HG02763 (cell line): ENCODE data around the gene MAP2K6.

Source experiments
- ATAC-seq: cut with Tn5 transposase; IDR thresholded peaks from one replicate; pipeline ENCODE4 v1.9.1; 2021; ENCODE audit warnings: mild to moderate bottlenecking, moderate library complexity; ENCODE audit not compliant: unreplicated experiment

Gene MAP2K6

DNA sequence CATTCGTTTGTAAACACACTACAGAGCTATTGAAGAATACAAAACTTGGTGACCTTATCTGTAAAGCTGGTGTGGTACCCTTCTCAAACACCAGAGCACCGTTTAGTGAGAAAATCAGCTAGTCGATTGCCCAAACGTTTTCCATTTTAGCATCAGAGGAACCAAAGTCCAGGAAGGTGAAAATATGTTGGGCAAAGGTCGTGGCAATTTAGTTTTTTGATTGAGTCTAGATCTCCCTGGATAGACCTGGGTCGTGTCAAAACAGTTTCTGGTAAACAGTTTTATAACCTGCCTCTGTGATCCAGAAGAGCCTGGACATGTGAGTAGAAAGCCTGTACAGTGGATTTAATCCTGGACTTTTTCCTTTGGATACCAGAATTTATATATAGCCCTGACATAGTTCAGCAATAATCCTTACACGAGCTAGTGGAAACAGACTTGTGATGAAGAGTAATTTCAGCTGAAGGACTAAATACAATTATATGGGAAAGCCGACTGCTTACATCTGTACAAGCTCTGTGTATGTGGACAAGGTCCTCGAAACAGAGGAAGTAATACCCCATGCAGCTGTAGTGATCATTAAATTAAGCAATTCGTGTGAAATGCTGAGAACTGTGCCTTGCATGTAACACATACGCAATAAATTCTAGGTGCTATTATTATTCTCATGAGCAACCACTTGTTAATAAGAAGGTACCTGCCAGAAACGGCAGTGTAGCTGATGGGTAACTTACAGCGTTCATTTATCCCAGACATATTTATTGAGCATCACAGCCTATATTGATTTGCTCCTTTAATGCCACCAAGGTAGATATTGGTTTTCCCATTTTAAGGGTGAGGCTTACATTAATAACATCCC is 72.5 kb downstream of the MAP2K6 start:
- no peak for ATAC-seq

DNA sequence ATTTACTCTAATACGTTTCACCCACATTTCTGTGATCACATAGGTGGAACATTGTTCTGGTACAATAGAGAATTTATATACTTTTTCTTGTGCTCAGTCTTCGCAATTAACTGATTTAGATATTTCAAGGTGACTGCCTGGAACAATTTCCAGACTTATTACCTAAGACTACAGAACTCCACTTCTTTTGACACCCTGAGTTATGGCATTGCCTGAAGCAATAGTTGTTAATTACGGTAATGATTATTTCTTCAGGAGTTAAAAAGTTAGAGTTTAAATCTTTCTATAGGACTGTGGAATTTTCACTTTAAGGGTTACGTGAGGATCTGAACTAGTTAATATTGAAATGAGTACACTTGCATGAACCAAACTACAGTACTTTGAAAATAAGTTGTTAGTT is 74.8 kb downstream of the MAP2K6 start:
- no peak for ATAC-seq

DNA sequence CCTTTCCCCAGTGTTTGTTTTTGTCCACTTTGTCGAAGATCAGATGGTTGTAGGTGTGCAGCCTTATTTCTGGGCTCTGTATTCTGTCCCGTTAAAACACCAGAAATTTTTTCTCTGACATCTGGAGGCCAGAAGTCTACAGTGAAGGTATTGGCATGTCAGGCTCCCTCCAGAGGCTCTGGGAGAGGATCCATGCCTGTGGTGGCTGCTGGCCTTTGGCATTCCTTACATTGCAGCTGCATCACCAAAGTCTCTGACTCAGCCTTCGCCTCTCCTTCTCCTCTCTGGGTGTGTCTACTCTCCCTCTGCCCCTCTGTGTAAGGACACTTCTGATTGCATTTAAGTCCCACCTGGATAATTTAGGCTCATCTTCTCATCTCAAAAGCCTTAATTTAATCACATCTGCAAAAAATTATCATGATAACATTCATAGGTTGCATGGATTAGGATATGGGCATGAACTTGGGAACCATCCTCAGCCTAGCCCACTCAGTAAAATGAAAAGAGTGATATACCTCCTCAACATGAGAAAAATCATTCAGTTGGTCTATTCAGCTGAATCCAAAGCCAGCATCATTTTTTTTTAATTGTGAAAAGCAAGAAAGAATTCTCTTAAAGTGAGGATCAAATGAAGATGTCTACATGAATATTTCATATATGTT is 78.0 kb downstream of the MAP2K6 start:
- no peak for ATAC-seq

DNA sequence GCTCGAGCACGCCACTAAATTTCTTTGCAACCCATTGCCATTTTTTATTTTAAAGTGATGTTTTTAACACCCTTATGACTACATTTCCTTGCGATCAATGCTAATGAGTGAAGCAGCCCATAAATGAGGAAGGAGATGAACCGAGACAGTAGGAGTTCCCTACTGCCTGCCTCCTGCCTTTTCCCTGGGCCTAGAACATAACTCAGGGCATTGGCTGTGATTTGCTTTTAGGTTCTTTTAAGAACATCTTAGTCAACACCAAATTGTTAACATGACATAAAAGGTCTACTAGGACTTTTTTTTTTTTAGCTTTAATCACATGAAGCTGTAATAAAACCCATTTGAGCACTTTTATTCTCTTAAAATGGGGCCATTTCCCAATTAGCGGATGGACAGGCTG is 81.3 kb downstream of the MAP2K6 start:
- ATAC-seq: no peak

DNA sequence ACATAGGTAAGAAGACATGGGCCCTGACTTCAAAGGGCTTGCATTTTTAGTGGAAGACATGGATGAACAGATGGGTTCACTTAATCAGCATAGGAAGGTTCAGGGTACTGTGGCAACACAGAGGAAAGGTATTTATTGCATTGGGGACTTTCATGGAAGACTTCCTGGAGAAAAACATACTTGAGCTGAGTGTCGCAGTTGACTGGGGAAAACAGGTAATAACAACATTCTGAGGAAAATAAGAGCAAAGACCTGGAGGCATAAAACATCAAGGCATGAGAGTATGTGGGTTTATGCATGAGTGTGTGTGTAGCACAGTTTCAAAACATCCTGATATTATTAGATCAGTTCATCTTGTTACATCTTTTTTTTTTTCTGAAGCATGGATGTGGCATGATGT is 82.7 kb downstream of the MAP2K6 start:
- no peak for ATAC-seq

DNA sequence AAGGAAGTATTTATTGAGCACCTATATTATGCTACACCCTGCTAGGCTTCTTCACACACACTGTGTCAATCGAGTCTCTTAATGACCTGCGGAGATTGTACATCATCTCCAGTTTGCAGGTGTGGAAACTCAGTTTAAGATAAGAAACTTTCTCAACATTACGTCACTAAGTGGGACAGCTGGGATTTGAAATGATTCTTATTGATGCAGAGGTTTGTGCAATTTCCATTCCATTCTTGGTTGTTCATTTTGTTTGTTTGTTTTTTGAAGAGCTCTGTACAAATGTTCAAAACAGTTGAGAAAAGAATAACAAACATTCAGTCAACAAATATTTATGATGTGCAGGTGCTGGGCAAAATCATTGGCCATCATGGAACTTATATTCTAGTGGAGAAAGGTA is 84.8 kb downstream of the MAP2K6 start:
- no peak for ATAC-seq

DNA sequence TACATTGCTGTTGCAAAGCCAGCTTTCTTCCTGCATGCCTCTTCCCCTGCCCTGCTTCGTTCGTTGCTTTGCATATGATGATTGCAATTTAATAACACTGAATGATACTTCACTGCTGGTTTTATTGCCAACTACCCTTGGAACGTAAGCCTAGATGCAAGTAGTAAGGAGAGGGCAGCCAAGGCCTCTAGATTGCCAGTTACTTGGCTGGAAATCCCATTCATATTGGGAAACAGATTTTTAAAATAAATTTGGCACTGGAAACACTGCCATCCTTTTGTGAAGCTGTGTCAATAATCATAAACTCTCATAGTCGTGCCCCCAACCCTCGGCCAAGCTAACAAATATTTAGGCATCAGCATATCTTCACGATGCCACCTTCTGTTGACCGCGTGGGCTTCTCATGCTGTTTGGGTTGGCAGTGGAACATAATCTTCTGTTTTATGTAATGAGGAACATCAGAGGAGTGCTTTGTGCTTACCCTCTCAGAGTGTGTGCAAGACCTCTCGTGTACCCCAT is 86.5 kb downstream of the MAP2K6 start:
- no peak for ATAC-seq

DNA sequence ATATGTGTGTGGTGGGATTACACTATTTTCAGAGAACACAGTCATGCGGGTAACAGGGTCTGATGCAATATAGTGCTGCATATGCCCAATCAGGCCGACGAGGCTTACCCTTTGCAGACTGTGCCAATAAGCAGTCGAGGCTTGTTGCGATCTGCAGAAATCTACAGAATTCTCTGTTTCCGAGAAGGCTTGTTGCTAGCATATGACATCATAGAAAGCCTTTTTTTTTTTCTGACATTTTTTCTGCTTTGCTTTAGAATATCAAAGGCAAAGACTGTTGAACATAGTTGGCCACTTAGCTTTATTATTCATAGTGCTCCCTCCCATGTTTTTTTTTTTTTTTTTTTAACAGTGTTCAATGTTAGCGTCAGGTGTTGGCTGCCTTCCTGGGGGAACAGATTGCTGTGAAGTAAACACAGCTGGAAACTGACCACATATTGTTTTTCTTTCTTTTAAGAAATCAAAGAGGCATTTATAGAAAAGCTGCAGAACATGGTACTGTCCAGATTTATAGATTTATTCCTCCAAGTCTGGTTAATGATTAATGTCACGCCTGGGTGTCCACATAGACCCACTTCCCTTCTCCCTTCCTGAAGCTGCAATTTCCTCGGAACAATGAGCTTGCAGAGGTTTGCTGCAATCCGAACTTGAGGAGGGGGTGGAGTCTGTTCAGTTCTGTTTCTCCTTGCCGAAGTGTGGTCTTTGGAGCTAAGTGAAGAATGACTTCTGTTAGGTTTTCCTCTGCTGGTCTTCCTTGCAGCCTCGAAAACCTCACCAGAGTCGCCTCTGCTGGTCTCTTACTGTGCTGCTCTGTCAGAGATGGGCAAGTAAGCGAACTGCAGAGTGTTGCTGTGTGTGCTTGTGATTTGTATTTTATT is 87.3 kb downstream of the MAP2K6 start:
- ATAC-seq: no peak

DNA sequence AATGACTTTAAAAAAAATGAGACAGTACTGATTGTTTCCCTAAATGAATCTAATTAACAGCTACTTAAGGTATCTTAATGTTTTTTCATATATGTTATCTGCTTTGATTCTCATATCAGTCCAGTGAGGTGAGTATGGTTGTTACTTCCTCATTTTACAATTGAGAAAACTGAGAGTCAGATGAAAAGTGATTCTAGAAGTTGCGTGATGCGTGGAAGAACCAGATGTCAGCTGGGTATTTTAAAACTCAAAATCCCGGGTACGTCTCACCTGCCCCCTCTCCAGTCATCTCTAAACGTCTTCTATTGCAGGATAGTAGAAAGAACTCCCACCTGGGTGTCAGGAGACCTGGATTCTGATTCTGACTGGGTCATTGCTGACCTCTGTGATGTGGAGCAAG is 89.2 kb downstream of the MAP2K6 start:
- ATAC-seq: peak; percentile 82

DNA sequence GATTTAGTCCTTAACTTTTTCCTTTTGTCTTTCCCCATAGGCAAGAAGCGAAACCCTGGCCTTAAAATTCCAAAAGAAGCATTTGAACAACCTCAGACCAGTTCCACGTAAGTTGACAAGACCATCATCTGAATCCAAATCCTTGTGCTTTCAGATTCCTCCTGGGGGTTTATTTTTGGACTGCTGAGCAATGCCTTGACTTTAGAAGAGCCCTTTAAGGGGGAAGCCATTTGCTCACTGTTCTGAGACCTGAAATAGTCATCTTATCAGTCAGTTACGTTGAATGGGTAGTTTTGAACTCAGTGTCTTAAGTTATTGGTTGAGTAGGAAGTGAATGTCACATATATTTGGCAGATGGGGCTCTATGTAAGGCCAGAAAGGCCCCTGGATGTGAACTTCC is 91.2 kb downstream of the MAP2K6 start:
- no peak for ATAC-seq

DNA sequence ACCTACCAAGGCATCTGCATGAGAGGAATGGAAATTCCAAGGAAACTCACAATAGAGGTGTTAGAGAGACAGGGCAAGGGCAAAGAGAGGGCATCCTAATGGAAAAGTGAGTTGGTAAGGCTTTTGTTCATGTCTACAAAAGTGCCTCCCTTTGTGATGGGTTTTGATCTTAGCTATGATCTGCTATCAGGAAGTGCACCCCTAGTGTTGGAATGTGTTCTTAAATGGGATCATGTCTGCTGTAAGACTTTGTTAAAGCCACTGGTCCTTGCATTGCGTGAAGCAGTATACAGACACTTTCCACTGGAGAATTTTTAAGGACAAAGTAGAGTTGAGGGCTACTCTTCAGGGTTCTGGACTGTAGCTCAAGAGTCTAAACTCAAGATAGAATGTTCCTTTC is 92.0 kb downstream of the MAP2K6 start:
- ATAC-seq: no peak

DNA sequence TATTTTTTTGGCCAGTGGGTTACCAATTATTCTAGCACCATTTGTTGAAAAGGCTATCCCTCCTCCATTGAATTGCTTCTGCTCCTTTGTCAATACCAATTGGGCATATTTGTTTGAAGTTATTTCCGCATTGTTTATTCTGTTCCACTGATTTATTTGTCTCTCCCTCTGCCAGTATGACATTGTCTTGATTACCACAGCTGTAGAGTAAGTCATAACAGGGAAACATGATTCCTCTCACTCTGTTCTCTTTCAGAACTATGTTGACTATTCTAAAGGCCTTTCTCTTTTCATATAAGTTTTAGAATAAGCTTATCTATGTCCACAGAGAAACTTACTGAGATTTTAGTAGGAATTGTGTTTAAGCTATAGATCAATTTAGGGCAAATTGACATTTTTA is 94.3 kb downstream of the MAP2K6 start:
- ATAC-seq: no peak

DNA sequence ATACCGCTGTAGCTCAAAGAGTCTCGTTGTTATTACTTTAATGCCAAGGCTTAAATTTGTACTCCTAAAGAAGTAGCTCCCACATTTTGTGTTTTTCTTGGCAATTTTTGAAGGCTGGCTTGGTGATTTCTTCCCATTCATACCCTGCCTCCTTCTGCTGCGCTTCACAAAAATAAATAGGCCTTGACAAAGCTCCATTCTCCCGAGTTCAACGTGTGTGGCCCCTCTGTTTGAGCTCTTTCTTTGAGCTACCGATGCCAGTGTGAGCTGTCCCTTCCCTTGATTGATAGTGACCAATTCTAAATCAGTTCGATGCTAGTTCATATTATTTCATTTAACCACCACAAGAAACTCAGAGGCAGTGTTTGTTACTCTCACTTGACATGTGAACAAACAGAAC is 96.8 kb downstream of the MAP2K6 start:
- no peak for ATAC-seq

DNA sequence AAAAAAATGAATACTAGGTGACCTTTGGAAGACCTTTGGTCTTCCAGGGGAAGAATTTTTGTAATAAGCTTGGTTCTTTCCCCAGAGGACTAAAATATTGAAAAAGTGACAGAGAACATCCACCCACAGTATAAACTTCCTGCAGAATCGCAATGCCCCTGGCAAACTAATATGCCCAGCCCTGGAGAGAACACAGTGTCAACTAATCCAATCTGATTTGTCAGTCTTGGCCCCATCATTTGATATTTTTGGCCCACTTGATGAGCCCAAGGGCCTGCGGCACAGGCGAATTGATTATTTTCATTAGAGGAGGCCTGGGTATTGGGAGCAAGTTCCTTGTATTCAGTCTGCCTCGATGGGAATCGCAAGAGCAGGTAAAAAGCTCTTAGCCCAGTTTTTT is 98.4 kb downstream of the MAP2K6 start:
- no peak for ATAC-seq

DNA sequence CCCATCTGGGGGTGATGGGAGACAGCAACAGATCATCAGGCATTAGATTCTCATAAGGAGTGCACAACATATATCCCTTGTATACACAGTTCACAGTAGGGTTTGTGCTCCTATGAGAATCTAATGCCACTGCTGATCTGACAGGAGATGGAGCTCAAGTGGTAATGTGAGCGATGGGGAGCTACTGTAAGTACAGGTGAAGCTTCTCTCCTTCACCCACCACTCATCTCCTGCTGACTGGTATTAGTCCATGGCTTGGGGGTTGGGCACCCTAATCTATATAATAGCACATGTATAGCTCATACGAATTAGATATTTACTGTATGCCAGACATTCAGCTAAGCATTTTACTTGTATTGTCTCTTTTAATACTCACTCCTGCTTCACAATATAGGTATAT is 101.7 kb downstream of the MAP2K6 start:
- ATAC-seq: no peak

DNA sequence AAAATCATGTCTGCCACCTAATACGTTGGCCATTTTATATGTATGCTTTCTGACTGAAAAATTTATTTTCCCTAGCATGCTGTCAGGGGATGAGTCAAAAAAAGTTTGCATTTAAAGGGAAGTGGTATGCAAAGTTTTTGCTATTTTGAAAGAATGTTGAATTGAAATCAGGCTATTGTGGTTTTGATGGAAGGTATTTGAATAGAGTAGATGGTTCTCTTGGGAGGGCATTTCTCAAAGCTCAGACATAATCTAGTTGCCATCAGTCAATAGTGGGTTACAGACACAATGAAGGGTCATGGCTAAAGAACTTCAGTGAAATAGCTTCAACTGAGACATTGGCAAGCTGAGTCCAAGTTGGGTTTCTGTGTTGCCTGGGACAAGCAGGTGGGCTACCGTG is 102.4 kb downstream of the MAP2K6 start:
- peak; percentile 91 for ATAC-seq

DNA sequence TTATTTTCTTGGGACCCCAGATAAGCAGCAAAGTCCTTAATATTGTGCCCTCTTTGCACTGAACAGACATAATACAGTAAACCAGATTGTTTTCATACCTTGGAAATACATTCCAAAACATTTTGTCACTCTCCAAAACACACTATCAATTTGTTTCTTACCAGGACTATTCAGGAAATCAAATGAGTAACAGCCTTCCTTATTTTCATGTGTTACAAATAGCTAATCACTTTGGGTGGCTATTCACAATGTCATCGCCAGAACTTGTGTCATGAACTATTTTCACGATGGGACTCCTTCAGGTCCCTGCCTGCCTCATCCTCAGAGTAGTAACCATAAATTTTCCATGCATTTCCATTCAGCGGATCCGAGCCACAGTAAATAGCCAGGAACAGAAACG is 104.5 kb downstream of the MAP2K6 start:
- no peak for ATAC-seq

DNA sequence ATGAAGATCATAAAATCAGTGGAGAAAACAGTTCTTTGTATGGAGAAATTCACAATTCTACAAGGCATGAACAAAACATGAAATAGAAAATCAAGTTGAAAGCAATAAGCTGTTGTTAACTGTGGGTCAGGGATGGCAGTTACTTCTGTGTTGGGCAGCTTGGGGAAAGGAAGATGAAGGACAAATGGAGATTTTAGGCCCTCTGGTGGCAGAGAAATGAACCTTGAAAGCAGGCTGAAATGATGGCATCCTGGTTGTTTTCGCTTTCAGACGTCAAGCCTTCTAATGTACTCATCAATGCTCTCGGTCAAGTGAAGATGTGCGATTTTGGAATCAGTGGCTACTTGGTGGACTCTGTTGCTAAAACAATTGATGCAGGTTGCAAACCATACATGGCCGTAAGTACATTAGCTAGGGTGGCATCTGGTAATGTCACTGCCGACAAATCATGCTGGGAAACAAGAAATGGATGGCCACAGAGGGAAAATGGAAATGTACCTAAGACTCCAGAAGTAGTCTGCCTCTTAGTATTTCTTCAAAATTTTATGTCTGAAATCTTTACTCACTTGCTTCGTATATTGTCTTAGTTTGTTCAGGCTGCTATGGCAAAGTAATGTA is 108.9 kb downstream of the MAP2K6 start:
- peak; percentile 77 for ATAC-seq

DNA sequence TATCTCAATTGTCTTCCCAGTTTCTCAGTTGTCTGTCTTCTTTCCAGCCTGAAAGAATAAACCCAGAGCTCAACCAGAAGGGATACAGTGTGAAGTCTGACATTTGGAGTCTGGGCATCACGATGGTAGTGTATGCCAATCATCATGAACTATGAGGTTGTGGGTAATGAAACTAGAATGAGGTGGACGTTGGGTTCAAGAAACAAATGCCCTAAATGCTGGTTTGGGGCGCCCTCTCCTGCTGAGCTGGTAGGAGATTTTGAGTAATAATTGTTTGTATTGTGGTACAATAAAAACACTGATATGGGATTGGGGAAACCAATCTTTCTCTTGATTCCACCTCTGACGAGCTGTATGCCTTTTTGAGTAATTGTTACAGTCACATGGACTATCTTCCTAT is 110.4 kb downstream of the MAP2K6 start:
- ATAC-seq: no peak

DNA sequence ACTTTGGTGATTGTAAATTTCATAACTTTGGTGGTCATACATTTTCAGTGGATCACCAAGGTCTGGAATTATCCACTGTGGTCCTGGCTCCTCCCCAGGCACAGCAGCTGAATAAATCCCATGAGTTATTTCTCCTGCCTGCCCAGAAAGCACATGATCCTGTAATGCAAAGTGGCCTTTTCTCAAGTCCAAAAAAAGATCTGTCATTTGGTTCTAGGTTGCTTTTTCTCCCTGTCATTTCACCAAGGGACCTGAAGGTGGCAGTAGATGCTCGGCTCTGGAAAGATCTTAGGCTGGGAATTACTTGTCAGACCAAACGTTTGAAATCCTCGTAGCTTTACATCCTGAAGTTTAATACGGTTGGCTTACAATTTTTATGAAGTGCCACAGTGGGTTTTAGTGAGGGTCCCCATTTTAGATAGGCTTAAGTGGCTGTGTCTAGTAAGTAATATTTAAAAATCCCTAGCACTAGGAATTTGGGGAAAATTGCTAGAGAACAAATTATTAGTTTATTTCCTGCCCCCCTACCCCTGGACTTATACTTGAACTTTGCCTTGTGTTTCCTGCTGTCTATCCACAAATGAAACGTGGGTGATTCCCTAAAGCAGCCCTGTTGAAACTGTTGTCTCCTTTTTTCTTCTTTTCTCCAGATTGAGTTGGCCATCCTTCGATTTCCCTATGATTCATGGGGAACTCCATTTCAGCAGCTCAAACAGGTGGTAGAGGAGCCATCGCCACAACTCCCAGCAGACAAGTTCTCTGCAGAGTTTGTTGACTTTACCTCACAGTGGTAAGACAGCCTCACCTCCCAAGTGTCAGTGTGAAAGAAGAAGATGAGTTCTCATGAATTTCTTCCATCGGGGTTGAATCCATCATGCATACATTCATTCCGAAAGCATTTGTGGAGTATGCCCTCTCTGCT is 111.7 kb downstream of the MAP2K6 start:
- ATAC-seq: no peak
